GM23338 (cell line): ENCODE data around the gene CISD1. TPM values are rescaled to one million over a fixed set of nuclear protein-coding genes. Genes with fewer than 3 reads are reported as not detected.

Experiments
- ATAC-seq: fragments of 200-7000 bp; cut with Tn5 transposase; 3 replicates; pipeline ENCODE4 v1.9.1; 2020
- DNase-seq: peaks from one replicate; pipeline ENCODE4 v3.0.0-alpha.2; 2015; ENCODE audit warnings: low spot score
- H2AFZ ChIP-seq: fragments of 200-600 bp; sonication (generic); 2 replicates; pipeline ENCODE4 v1.8.0; 2016; ENCODE audit warnings: antibody characterized with exemption, mild to moderate bottlenecking, moderate library complexity
- H3F3A ChIP-seq: fragments of 200-600 bp; sonication (generic); replicated peaks from 2 replicates; pipeline ENCODE4 v1.8.0; 2017; ENCODE audit warnings: antibody characterized with exemption, mixed run types, low read depth
- H3K27ac ChIP-seq: fragments of 200-600 bp; sonication (generic); 2 replicates; pipeline ENCODE4 v1.6.1; 2016; ENCODE audit warnings: low read depth
- H3K27me3 ChIP-seq: fragments of 200-600 bp; sonication (generic); 2 replicates; pipeline ENCODE4 v1.8.0; 2016; ENCODE audit warnings: mild to moderate bottlenecking, mixed run types, moderate library complexity; ENCODE audit not compliant: insufficient read depth
- H3K36me3 ChIP-seq: fragments of 200-600 bp; sonication (generic); 2 replicates; pipeline ENCODE4 v1.8.0; 2016; ENCODE audit warnings: mild to moderate bottlenecking; ENCODE audit not compliant: insufficient read depth
- H3K4me1 ChIP-seq: fragments of 200-600 bp; sonication (generic); 2 replicates; pipeline ENCODE4 v1.8.0; 2016; ENCODE audit warnings: mild to moderate bottlenecking, moderate library complexity; ENCODE audit not compliant: insufficient read depth
- H3K4me2 ChIP-seq: fragments of 200-600 bp; sonication (generic); 2 replicates; pipeline ENCODE4 v1.7.1; 2017; ENCODE audit warnings: mixed run types
- H3K4me3 ChIP-seq: fragments of 200-600 bp; sonication (generic); 2 replicates; pipeline ENCODE4 v1.6.1; 2016; ENCODE audit warnings: mixed run types
- H3K79me2 ChIP-seq: fragments of 200-600 bp; sonication (generic); replicated peaks from 2 replicates; pipeline ENCODE4 v1.8.0; 2017; ENCODE audit warnings: mild to moderate bottlenecking; ENCODE audit not compliant: insufficient read depth
- H3K9me2 ChIP-seq: fragments of 200-600 bp; sonication (generic); 2 replicates; pipeline ENCODE4 v1.8.0; 2017; ENCODE audit not compliant: insufficient read depth
- H4K20me1 ChIP-seq: fragments of 200-600 bp; sonication (generic); replicated peaks from 2 replicates; pipeline ENCODE4 v1.8.0; 2017; ENCODE audit warnings: mild to moderate bottlenecking; ENCODE audit not compliant: insufficient read depth
- H3K27ac Mint-ChIP-seq: 2 replicates; pipeline ENCODE4 v1.8.0; 2020; ENCODE audit warnings: inconsistent platforms, mild to moderate bottlenecking, moderate library complexity, mixed read lengths
- H3K27me3 Mint-ChIP-seq: 3 replicates; pipeline ENCODE4 v1.8.0; 2022; ENCODE audit warnings: low read depth, mild to moderate bottlenecking, moderate library complexity, mixed read lengths, inconsistent platforms; ENCODE audit not compliant: insufficient read depth, poor library complexity
- H3K36me3 Mint-ChIP-seq: 3 replicates; pipeline ENCODE4 v1.8.0; 2021; ENCODE audit warnings: low read depth, mild to moderate bottlenecking, inconsistent platforms, moderate library complexity, mixed read lengths
- H3K4me1 Mint-ChIP-seq: 3 replicates; pipeline ENCODE4 v1.8.0; 2020; ENCODE audit warnings: mild to moderate bottlenecking, inconsistent platforms, mixed read lengths
- H3K4me3 Mint-ChIP-seq: 3 replicates; pipeline ENCODE4 v1.8.0; 2021; ENCODE audit warnings: moderate library complexity, mild to moderate bottlenecking, inconsistent platforms, mixed read lengths
- H3K9me3 Mint-ChIP-seq: 3 replicates; pipeline ENCODE4 v1.8.0; 2020; ENCODE audit warnings: moderate library complexity, mild to moderate bottlenecking, inconsistent platforms, mixed read lengths
- CREB1 ChIP-seq: fragments of 250-450 bp; sonication (Bioruptor Pico); IDR thresholded peaks from 2 replicates; pipeline ENCODE4 v1.5.0; 2020; ENCODE audit warnings: low read depth, mild to moderate bottlenecking, moderate library complexity
- NANOG ChIP-seq: IDR thresholded peaks from 2 replicates; pipeline ENCODE4 v1.6.1; 2016; ENCODE audit warnings: antibody characterized with exemption, borderline replicate concordance
- POLR2AphosphoS5 ChIP-seq: IDR thresholded peaks from 2 replicates; pipeline ENCODE4 v1.6.1; 2016; ENCODE audit warnings: antibody characterized with exemption, low read depth
- STAT1 ChIP-seq: IDR thresholded peaks from one replicate; pipeline ENCODE4 v1.6.1; 2016; ENCODE audit warnings: antibody characterized with exemption; ENCODE audit not compliant: unreplicated experiment
- ZNF462 ChIP-seq: fragments of 250-450 bp; sonication (Bioruptor Pico); IDR thresholded peaks from 2 replicates; pipeline ENCODE4 v1.5.0; 2020; ENCODE audit warnings: mild to moderate bottlenecking, moderate library complexity
- polyA plus RNA-seq: library from polyadenylated mRNA; unstranded; fragments of >200 nt; fragmentation: Nextera tagmentation; extraction: Ambion mirVana; gene quantifications from 2 replicates; pipeline ENCODE4 v1.2.1, GENCODE V29; 2016
- total RNA-seq: library from RNA; depleted of rRNA; stranded (reverse); fragments of >200 nt; shearing (Covaris generic); gene quantifications from 2 replicates; pipeline ENCODE4 v1.2.3, GENCODE V29; 2014
- TF ChIP-seq, protein P1 (sequence below), 2 experiments: fragments of 200-600 bp in 1 of 2; sonication (generic) in 1 of 2; conservative IDR thresholded peaks; 2 replicates each; pipeline versions ENCODE4 v1.5.1 to v1.6.1; 2016 to 2017; ENCODE audit warnings: antibody characterized with exemption in 2 of 2, low read depth in 2 of 2, mild to moderate bottlenecking in 2 of 2, moderate library complexity in 1 of 2

CISD1 gene
- total and polyA plus RNA-seq, 2 experiments from 2014 or later: 19.9 to 99.9 TPM

GRCh38 chr10:58282615-58283014, 13.7 kb downstream of the CISD1 start (continued):
- no peak for TF ChIP-seq ZNF462 (CRISPR knock-in tag)
- TF ChIP-seq CREB1: no peak
- no peak for TF ChIP-seq STAT1
- TF ChIP-seq POLR2AphosphoS5: no peak

DNA sequence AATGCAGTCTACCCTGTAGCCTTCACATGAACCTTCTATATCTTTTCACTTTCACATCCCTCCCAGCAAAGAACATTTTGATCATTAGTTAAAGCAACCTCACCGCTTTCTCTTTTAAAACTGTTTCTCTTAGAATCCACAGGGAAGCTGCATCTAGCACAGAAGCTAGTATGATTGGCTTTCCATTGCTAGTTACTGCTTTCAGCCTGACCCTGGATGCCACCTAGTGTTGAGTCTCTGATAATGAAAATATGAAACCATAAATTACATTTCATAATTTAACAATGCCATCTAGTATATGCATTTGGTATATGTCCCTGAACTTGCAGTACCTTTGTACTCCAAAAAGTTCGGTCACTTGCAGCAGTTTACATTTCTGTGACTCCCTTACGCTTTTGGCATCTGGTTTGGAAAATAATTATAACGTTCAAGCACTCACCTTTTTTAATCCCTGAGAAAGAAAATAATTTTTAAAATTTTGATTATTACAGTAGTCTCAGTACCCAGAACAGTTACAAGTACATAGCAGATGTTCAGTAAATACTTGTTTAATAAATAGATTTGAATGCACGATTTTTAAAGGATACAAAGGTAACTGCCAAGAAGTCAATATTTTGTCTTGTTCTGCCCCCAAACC, 22.7 kb downstream of the CISD1 start:
- ATAC-seq (peak; percentile 26; the same call in 1 of the 3 replicates), DNase-seq (peak; percentile 50)
- Histone ChIP-seq H3K4me2 (no peak overlapping the region), H4K20me1 (no peaks in the 10 kb centered on the region), H3F3A (no peaks in the 10 kb centered on the region), H3K27me3 (no peaks in the 10 kb centered on the region), H3K36me3 (peaks cover 3% of the 10 kb centered on the region; the same call in 1 of the 2 replicates), H3K27ac (no peak overlapping the region), H3K4me3 (no peak overlapping the region), H3K79me2 (no peaks in the 10 kb centered on the region), H3K9me2 (no peaks in the 10 kb centered on the region), H2AFZ (no peak overlapping the region), H3K4me1 (peaks cover 11% of the 10 kb centered on the region; the same call in 1 of the 2 replicates)
- H3K27ac Mint-ChIP-seq: no peak overlapping the region
- H3K4me1 Mint-ChIP-seq: peaks cover 12% of the 10 kb centered on the region; the same call in 2 of the 3 replicates
- H3K4me3 Mint-ChIP-seq: no peak overlapping the region
- H3K27me3 Mint-ChIP-seq: no peaks in the 10 kb centered on the region
- no peaks in the 10 kb centered on the region for H3K36me3 Mint-ChIP-seq
- TF ChIP-seq, protein P1, sequence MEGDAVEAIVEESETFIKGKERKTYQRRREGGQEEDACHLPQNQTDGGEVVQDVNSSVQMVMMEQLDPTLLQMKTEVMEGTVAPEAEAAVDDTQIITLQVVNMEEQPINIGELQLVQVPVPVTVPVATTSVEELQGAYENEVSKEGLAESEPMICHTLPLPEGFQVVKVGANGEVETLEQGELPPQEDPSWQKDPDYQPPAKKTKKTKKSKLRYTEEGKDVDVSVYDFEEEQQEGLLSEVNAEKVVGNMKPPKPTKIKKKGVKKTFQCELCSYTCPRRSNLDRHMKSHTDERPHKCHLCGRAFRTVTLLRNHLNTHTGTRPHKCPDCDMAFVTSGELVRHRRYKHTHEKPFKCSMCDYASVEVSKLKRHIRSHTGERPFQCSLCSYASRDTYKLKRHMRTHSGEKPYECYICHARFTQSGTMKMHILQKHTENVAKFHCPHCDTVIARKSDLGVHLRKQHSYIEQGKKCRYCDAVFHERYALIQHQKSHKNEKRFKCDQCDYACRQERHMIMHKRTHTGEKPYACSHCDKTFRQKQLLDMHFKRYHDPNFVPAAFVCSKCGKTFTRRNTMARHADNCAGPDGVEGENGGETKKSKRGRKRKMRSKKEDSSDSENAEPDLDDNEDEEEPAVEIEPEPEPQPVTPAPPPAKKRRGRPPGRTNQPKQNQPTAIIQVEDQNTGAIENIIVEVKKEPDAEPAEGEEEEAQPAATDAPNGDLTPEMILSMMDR (conservative IDR thresholded peaks at IDR 0.05; ENCODE audit: low read depth in 2 of 2): peak; percentile 70 to 76
- no peak for TF ChIP-seq NANOG
- H3K9me3 Mint-ChIP-seq: no peaks in the 10 kb centered on the region; the same call in 2 of the 3 replicates
